Cardiac muscle cell (in vitro differentiated cells and primary cell): ENCODE results near the gene C10orf143. TPM values are rescaled to one million over a fixed set of nuclear protein-coding genes. Genes with fewer than 3 reads are reported as not detected.

Source experiments
- DNase-seq, 2 donors: peaks; one replicate each; pipeline versions ENCODE4 v3.0.0 to v3.0.0-alpha.2; 2010 to 2017; ENCODE audit warnings: low read depth in 1 of 2, low spot score in 1 of 2
- H3K27ac ChIP-seq: fragments of 200-600 bp; sonication (generic); 2 replicates; pipeline ENCODE4 v1.5.1; 2016
- H3K27me3 ChIP-seq: fragments of 200-600 bp; sonication (generic); 2 replicates; pipeline ENCODE4 v1.6.0; 2016; ENCODE audit warnings: control low read depth
- H3K36me3 ChIP-seq: fragments of 200-600 bp; sonication (generic); 2 replicates; pipeline ENCODE4 v1.5.1; 2016; ENCODE audit warnings: control low read depth
- H3K4me1 ChIP-seq: fragments of 200-600 bp; sonication (generic); 2 replicates; pipeline ENCODE4 v1.8.1; 2017; ENCODE audit warnings: low read depth, mild to moderate bottlenecking, mixed run types
- H3K4me3 ChIP-seq: fragments of 200-600 bp; sonication (generic); 2 replicates; pipeline ENCODE4 v1.5.1; 2016; ENCODE audit warnings: mild to moderate bottlenecking
- H3K9me3 ChIP-seq: fragments of 200-600 bp; sonication (generic); 2 replicates; pipeline ENCODE4 v1.5.1; 2017; ENCODE audit warnings: low read depth, mild to moderate bottlenecking, control low read depth
- CTCF ChIP-seq: IDR thresholded peaks from 2 replicates; pipeline ENCODE4 v1.5.1; 2012; ENCODE audit warnings: low read depth, mild to moderate bottlenecking, low read length
- polyA plus RNA-seq: library from polyadenylated mRNA; unstranded; fragments of >200 nt; fragmentation: Nextera tagmentation; extraction: Ambion mirVana; gene quantifications from 2 replicates; pipeline ENCODE4 v1.2.1, GENCODE V29; 2016
- total RNA-seq: library from RNA; depleted of rRNA; stranded (reverse); fragments of >200 nt; gene quantifications from 2 replicates; pipeline ENCODE4 v1.2.3, GENCODE V29; 2016

The C10orf143 gene
- total and polyA plus RNA-seq, 2 experiments from 2014 or later, result 1.1 to 5.7 TPM

GRCh38 chr10:130018730-130019185, 91.9 kb downstream of the C10orf143 start:
- Histone ChIP-seq H3K4me1 (no peaks in the 10 kb centered on the region), H3K27ac (no peak overlapping the region), H3K9me3 (no peaks in the 10 kb centered on the region), H3K27me3 (no peaks in the 10 kb centered on the region), H3K36me3 (no peaks in the 10 kb centered on the region), H3K4me3 (no peak overlapping the region)
- no peak for DNase-seq
- TF ChIP-seq CTCF, result no peak

- no peak overlapping the region for H3K4me3 ChIP-seq
- H3K27ac ChIP-seq, result no peak overlapping the region
- H3K27me3 ChIP-seq, result no peaks in the 10 kb centered on the region
- H3K4me1 ChIP-seq, result no peaks in the 10 kb centered on the region
- DNase-seq, result peak in 1 of 2 donors; percentile 26
- H3K9me3 ChIP-seq, result no peaks in the 10 kb centered on the region
- H3K36me3 ChIP-seq, result no peaks in the 10 kb centered on the region
- TF ChIP-seq CTCF, result no peak
Measured at GRCh38 chr10:130018265-130018664, 92.4 kb downstream of the C10orf143 start.

GRCh38 chr10:130017631-130018022, 93.0 kb downstream of the C10orf143 start:
- Histone ChIP-seq H3K4me1 (no peaks in the 10 kb centered on the region), H3K27ac (no peak overlapping the region)
- DNase-seq, result no peak

GRCh38 chr10:130016993-130017630, 93.5 kb downstream of the C10orf143 start:
- no peaks in the 10 kb centered on the region for H3K36me3 ChIP-seq
- H3K27me3 ChIP-seq, result no peaks in the 10 kb centered on the region
- TF ChIP-seq CTCF, result no peak
- H3K4me3 ChIP-seq, result no peak overlapping the region
- DNase-seq, result no peak
- no peak overlapping the region for H3K27ac ChIP-seq
- no peaks in the 10 kb centered on the region for H3K9me3 ChIP-seq
- no peaks in the 10 kb centered on the region for H3K4me1 ChIP-seq

More at GRCh38 chr10:130017631-130018022, 93.0 kb downstream of the C10orf143 start:
- TF ChIP-seq CTCF, result no peak
- no peaks in the 10 kb centered on the region for H3K27me3 ChIP-seq
- no peak overlapping the region for H3K4me3 ChIP-seq
- H3K36me3 ChIP-seq, result no peaks in the 10 kb centered on the region
- H3K9me3 ChIP-seq, result no peaks in the 10 kb centered on the region

GRCh38 chr10:130016095-130016494, 94.5 kb downstream of the C10orf143 start:
- Histone ChIP-seq H3K27me3 (no peaks in the 10 kb centered on the region), H3K4me1 (no peaks in the 10 kb centered on the region), H3K27ac (no peak overlapping the region), H3K9me3 (no peaks in the 10 kb centered on the region), H3K36me3 (no peaks in the 10 kb centered on the region), H3K4me3 (no peak overlapping the region)
- no peak for TF ChIP-seq CTCF
- DNase-seq, result no peak
